Measurements from ENCODE around the gene RGS7.

Gene RGS7

GRCh38 chr1:240968864-240969263, 388.1 kb downstream of the RGS7 start:
- DNase-seq: no peak

GRCh38 chr1:240967070-240967724, 389.8 kb downstream of the RGS7 start:
- no peak for DNase-seq

- no peak for DNase-seq
Observed at GRCh38 chr1:240965581-240966091, 391.4 kb downstream of the RGS7 start.

- no peak for DNase-seq
Observed at GRCh38 chr1:240962086-240962485, 394.9 kb downstream of the RGS7 start.

GRCh38 chr1:240956424-240956823, 400.6 kb downstream of the RGS7 start:
- no peak for DNase-seq

- no peak for DNase-seq
Observed at GRCh38 chr1:240956020-240956419, 401.0 kb downstream of the RGS7 start.

- no peak for DNase-seq
Observed at GRCh38 chr1:240947438-240948224, 409.4 kb downstream of the RGS7 start.

GRCh38 chr1:240946926-240947325, 410.1 kb downstream of the RGS7 start:
- no peak for DNase-seq

GRCh38 chr1:240942901-240943300, 414.1 kb downstream of the RGS7 start:
- no peak for DNase-seq

GRCh38 chr1:240941701-240942370, 415.2 kb downstream of the RGS7 start:
- no peak for DNase-seq

GRCh38 chr1:240936911-240937668, 419.9 kb downstream of the RGS7 start:
- no peak for DNase-seq

GRCh38 chr1:240935920-240936319, 421.1 kb downstream of the RGS7 start:
- no peak for DNase-seq

GRCh38 chr1:240931031-240931430, 426.0 kb downstream of the RGS7 start:
- DNase-seq: no peak

- DNase-seq: no peak
Observed at GRCh38 chr1:240928265-240928664, 428.7 kb downstream of the RGS7 start.

- DNase-seq: no peak
Observed at GRCh38 chr1:240927821-240928220, 429.2 kb downstream of the RGS7 start.

GRCh38 chr1:240925273-240925672, 431.7 kb downstream of the RGS7 start:
- DNase-seq: no peak

GRCh38 chr1:240917976-240918375, 439.0 kb downstream of the RGS7 start:
- no peak for DNase-seq

- no peak for DNase-seq
Observed at GRCh38 chr1:240914506-240914905, 442.5 kb downstream of the RGS7 start.

- DNase-seq: no peak
Observed at GRCh38 chr1:240912821-240913220, 444.2 kb downstream of the RGS7 start.

- no peak for DNase-seq
Observed at GRCh38 chr1:240909701-240910457, 447.1 kb downstream of the RGS7 start.

- DNase-seq: no peak
Observed at GRCh38 chr1:240906477-240906876, 450.5 kb downstream of the RGS7 start.

- DNase-seq: no peak
Observed at GRCh38 chr1:240905225-240905765, 451.7 kb downstream of the RGS7 start.
